ENCODE data around the gene TPSB2.
"Not testable (repeated sequence)": the region's sequence is repeated elsewhere in the genome, so short reads cannot be mapped to it uniquely, and the experiment has no call there.

The TPSB2 gene

GRCh38 chr16:1198671-1199346, 31.2 kb downstream of the TPSB2 start:
- not testable (repeated sequence) for H3K36me3 ChIP-seq (ENCODE audit: control insufficient read depth, insufficient read depth, low read length); H3K9ac ChIP-seq (ENCODE audit: low read length); H3K27me3 ChIP-seq (ENCODE audit: control insufficient read depth, insufficient read depth, low read length); H3K4me1 ChIP-seq (ENCODE audit: control insufficient read depth, insufficient read depth, low read length); H3K9me3 ChIP-seq (ENCODE audit: control insufficient read depth, low read length); H3K4me3 ChIP-seq (ENCODE audit: low read length)

GRCh38 chr16:1198194-1198593, 31.8 kb downstream of the TPSB2 start:
- Histone ChIP-seq H3K4me1 (ENCODE audit: control insufficient read depth, insufficient read depth, low read length) (no peaks in the 10 kb centered on the region), H3K9ac (ENCODE audit: low read length) (no peak overlapping the region), H3K9me3 (ENCODE audit: control insufficient read depth, low read length) (no peaks in the 10 kb centered on the region), H3K36me3 (ENCODE audit: control insufficient read depth, insufficient read depth, low read length) (no peaks in the 10 kb centered on the region), H3K4me3 (ENCODE audit: low read length) (no peak overlapping the region), H3K27me3 (ENCODE audit: control insufficient read depth, insufficient read depth, low read length) (no peaks in the 10 kb centered on the region)

GRCh38 chr16:1197237-1197866, 32.6 kb downstream of the TPSB2 start:
- Histone ChIP-seq H3K27me3 (ENCODE audit: control insufficient read depth, insufficient read depth, low read length) (no peaks in the 10 kb centered on the region), H3K36me3 (ENCODE audit: control insufficient read depth, insufficient read depth, low read length) (no peaks in the 10 kb centered on the region), H3K4me3 (ENCODE audit: low read length) (no peak overlapping the region)

GRCh38 chr16:1196494-1196893, 33.5 kb downstream of the TPSB2 start:
- H3K27me3 ChIP-seq (ENCODE audit: control insufficient read depth, insufficient read depth, low read length), result no peaks in the 10 kb centered on the region
- H3K9me3 ChIP-seq (ENCODE audit: control insufficient read depth, low read length), result no peaks in the 10 kb centered on the region
- no peaks in the 10 kb centered on the region for H3K36me3 ChIP-seq (ENCODE audit: control insufficient read depth, insufficient read depth, low read length)
- no peak overlapping the region for H3K9ac ChIP-seq (ENCODE audit: low read length)
- no peak overlapping the region for H3K4me3 ChIP-seq (ENCODE audit: low read length)
- no peaks in the 10 kb centered on the region for H3K4me1 ChIP-seq (ENCODE audit: control insufficient read depth, insufficient read depth, low read length)

More at GRCh38 chr16:1197237-1197866, 32.6 kb downstream of the TPSB2 start:
- H3K9ac ChIP-seq (ENCODE audit: low read length), result no peak overlapping the region
- no peaks in the 10 kb centered on the region for H3K4me1 ChIP-seq (ENCODE audit: control insufficient read depth, insufficient read depth, low read length)
- H3K9me3 ChIP-seq (ENCODE audit: control insufficient read depth, low read length), result no peaks in the 10 kb centered on the region

- H3K27me3 ChIP-seq (ENCODE audit: control insufficient read depth, insufficient read depth, low read length), result no peaks in the 10 kb centered on the region
- H3K9ac ChIP-seq (ENCODE audit: low read length), result no peak overlapping the region
- H3K4me3 ChIP-seq (ENCODE audit: low read length), result no peak overlapping the region
- H3K36me3 ChIP-seq (ENCODE audit: control insufficient read depth, insufficient read depth, low read length), result no peaks in the 10 kb centered on the region
- no peaks in the 10 kb centered on the region for H3K9me3 ChIP-seq (ENCODE audit: control insufficient read depth, low read length)
- H3K4me1 ChIP-seq (ENCODE audit: control insufficient read depth, insufficient read depth, low read length), result no peaks in the 10 kb centered on the region
Observed at GRCh38 chr16:1195393-1195666, 34.7 kb downstream of the TPSB2 start.

GRCh38 chr16:1194665-1195392, 35.2 kb downstream of the TPSB2 start:
- Histone ChIP-seq H3K36me3 (ENCODE audit: control insufficient read depth, insufficient read depth, low read length) (no peaks in the 10 kb centered on the region), H3K9ac (ENCODE audit: low read length) (no peak overlapping the region), H3K4me1 (ENCODE audit: control insufficient read depth, insufficient read depth, low read length) (no peaks in the 10 kb centered on the region), H3K9me3 (ENCODE audit: control insufficient read depth, low read length) (no peaks in the 10 kb centered on the region), H3K4me3 (ENCODE audit: low read length) (no peak overlapping the region), H3K27me3 (ENCODE audit: control insufficient read depth, insufficient read depth, low read length) (no peaks in the 10 kb centered on the region)

GRCh38 chr16:1193825-1194581, 36.0 kb downstream of the TPSB2 start:
- Histone ChIP-seq H3K4me3 (ENCODE audit: low read length) (no peak overlapping the region), H3K9ac (ENCODE audit: low read length) (no peak overlapping the region), H3K36me3 (ENCODE audit: control insufficient read depth, insufficient read depth, low read length) (no peaks in the 10 kb centered on the region), H3K4me1 (ENCODE audit: control insufficient read depth, insufficient read depth, low read length) (no peaks in the 10 kb centered on the region), H3K27me3 (ENCODE audit: control insufficient read depth, insufficient read depth, low read length) (no peaks in the 10 kb centered on the region), H3K9me3 (ENCODE audit: control insufficient read depth, low read length) (no peaks in the 10 kb centered on the region)

- Histone ChIP-seq H3K9me3 (ENCODE audit: control insufficient read depth, low read length) (no peaks in the 10 kb centered on the region), H3K4me1 (ENCODE audit: control insufficient read depth, insufficient read depth, low read length) (no peaks in the 10 kb centered on the region), H3K36me3 (ENCODE audit: control insufficient read depth, insufficient read depth, low read length) (no peaks in the 10 kb centered on the region), H3K27me3 (ENCODE audit: control insufficient read depth, insufficient read depth, low read length) (no peaks in the 10 kb centered on the region), H3K9ac (ENCODE audit: low read length) (no peak overlapping the region), H3K4me3 (ENCODE audit: low read length) (no peak overlapping the region)
Observed at GRCh38 chr16:1193143-1193824, 36.7 kb downstream of the TPSB2 start.

- Histone ChIP-seq H3K4me3 (ENCODE audit: low read length) (no peak overlapping the region), H3K4me1 (ENCODE audit: control insufficient read depth, insufficient read depth, low read length) (no peaks in the 10 kb centered on the region), H3K9ac (ENCODE audit: low read length) (no peak overlapping the region), H3K36me3 (ENCODE audit: control insufficient read depth, insufficient read depth, low read length) (no peaks in the 10 kb centered on the region), H3K9me3 (ENCODE audit: control insufficient read depth, low read length) (no peaks in the 10 kb centered on the region), H3K27me3 (ENCODE audit: control insufficient read depth, insufficient read depth, low read length) (no peaks in the 10 kb centered on the region)
Observed at GRCh38 chr16:1192384-1193073, 37.5 kb downstream of the TPSB2 start.

- not testable (repeated sequence) for H3K9me3 ChIP-seq (ENCODE audit: control insufficient read depth, low read length); H3K4me1 ChIP-seq (ENCODE audit: control insufficient read depth, insufficient read depth, low read length); H3K36me3 ChIP-seq (ENCODE audit: control insufficient read depth, insufficient read depth, low read length); H3K27me3 ChIP-seq (ENCODE audit: control insufficient read depth, insufficient read depth, low read length); H3K9ac ChIP-seq (ENCODE audit: low read length); H3K4me3 ChIP-seq (ENCODE audit: low read length)
Observed at GRCh38 chr16:1190789-1191188, 39.2 kb downstream of the TPSB2 start.

- no peak overlapping the region for H3K9ac ChIP-seq (ENCODE audit: low read length)
- H3K9me3 ChIP-seq (ENCODE audit: control insufficient read depth, low read length), result no peaks in the 10 kb centered on the region
- H3K4me1 ChIP-seq (ENCODE audit: control insufficient read depth, insufficient read depth, low read length), result no peaks in the 10 kb centered on the region
- no peaks in the 10 kb centered on the region for H3K36me3 ChIP-seq (ENCODE audit: control insufficient read depth, insufficient read depth, low read length)
- no peaks in the 10 kb centered on the region for H3K27me3 ChIP-seq (ENCODE audit: control insufficient read depth, insufficient read depth, low read length)
- no peak overlapping the region for H3K4me3 ChIP-seq (ENCODE audit: low read length)
Observed at GRCh38 chr16:1189455-1189854, 40.5 kb downstream of the TPSB2 start.
